Epithelial cell of proximal tubule (primary cell): ENCODE measurements around the gene VTA1. TPM values are rescaled to one million over a fixed set of nuclear protein-coding genes. Genes with fewer than 3 reads are reported as not detected.
A peak's percentile ranks its signal among the peaks of the same experiment; 100 is the strongest.
"Not testable (repeated sequence)": the region's sequence is repeated elsewhere in the genome, so short reads cannot be mapped to it uniquely, and the experiment has no call there.

ENCODE experiments used
- DNase-seq: peaks from one replicate; pipeline ENCODE4 v3.0.0-alpha.2; 2011; ENCODE audit warnings: low read depth
- H3K4me3 ChIP-seq: 2 replicates; pipeline ENCODE4 v1.5.1; 2011; ENCODE audit warnings: low read depth, mild to moderate bottlenecking, low read length
- CTCF ChIP-seq: conservative IDR thresholded peaks from 2 replicates; pipeline ENCODE4 v1.5.1; 2012; ENCODE audit warnings: low read depth, mild to moderate bottlenecking, low read length
- total RNA-seq: library from RNA; depleted of rRNA; stranded (reverse); fragments of >200 nt; gene quantifications from 2 replicates; pipeline ENCODE4 v1.2.3, GENCODE V29; 2015

Gene VTA1
- total RNA-seq, 1 donor from 2014 or later: 48.2 TPM

- TF ChIP-seq CTCF: no peak
- no peak for DNase-seq
- no peak overlapping the region for H3K4me3 ChIP-seq
Observed at GRCh38 chr6:142155091-142155490, 8.0 kb downstream of the VTA1 start.

GRCh38 chr6:142155895-142156757, 9.1 kb downstream of the VTA1 start:
- peak overlapping the region; percentile 30 for H3K4me3 ChIP-seq
- TF ChIP-seq CTCF: peak; percentile 42
- no peak for DNase-seq

DNA sequence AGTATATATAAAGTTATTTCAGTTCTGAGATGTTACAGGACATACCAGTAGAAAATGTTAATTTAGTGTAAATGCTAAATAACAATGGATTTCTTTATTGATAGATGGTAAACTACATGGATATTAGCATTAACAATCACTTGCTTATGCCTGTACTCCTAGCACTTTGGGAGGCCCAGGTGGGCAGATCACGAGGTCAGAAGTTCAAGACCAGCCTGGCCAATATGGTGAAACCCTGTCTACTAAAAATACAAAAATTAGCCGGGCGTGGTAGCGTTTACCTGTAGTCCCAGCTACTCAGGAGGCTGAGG, 9.7 kb downstream of the VTA1 start:
- not testable (repeated sequence) for DNase-seq, H3K4me3 ChIP-seq

- no peak for TF ChIP-seq CTCF
- DNase-seq: no peak
- H3K4me3 ChIP-seq: no peak overlapping the region
Observed at GRCh38 chr6:142162780-142163179, 15.7 kb downstream of the VTA1 start.

DNA sequence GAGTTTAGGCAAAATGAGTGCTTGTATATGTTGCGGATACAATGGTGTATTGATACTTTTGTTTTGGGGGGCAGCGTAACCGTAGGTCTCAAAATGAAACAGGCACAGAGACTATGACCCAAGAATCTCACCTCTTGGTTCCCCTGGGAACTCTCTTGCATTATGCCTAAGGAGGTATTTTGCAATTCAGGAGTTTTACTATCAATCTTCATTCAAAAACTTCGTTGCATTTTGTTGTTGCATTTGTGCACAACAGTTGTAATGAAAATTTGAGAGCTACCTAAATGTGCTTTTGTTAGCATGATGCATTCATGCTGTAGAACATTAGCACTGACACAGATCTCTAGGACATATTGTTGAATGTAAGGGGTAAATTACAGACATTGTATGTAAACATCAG, 18.2 kb downstream of the VTA1 start:
- no peak overlapping the region for H3K4me3 ChIP-seq
- no peak for DNase-seq
- TF ChIP-seq CTCF: no peak

GRCh38 chr6:142167071-142167470, 20.0 kb downstream of the VTA1 start:
- no peak for TF ChIP-seq CTCF
- no peak overlapping the region for H3K4me3 ChIP-seq
- no peak for DNase-seq

- DNase-seq: no peak
- no peak overlapping the region for H3K4me3 ChIP-seq
- TF ChIP-seq CTCF: no peak
Observed at GRCh38 chr6:142167486-142167885, 20.4 kb downstream of the VTA1 start.
